Stimulated activated CD8-positive, alpha-beta memory T cell treated with anti-CD3 and anti-CD28 coated beads, Interleukin-4, amount 100 ng/mL, for 48 hours (primary cell): ENCODE data around the gene SORL1-AS1.
A peak's percentile ranks its signal among the peaks of the same experiment; 100 is the strongest.
"Not testable (repeated sequence)": the region's sequence is repeated elsewhere in the genome, so short reads cannot be mapped to it uniquely, and the experiment has no call there.

ENCODE experiments used
- DNase-seq: peaks from one replicate; pipeline ENCODE4 v3.0.0-alpha.2; 2020

The SORL1-AS1 gene

GRCh38 chr11:121426476-121427399, 26.0 kb downstream of the SORL1-AS1 start:
- peak; percentile 69 for DNase-seq

GRCh38 chr11:121425828-121426227, 26.9 kb downstream of the SORL1-AS1 start:
- no peak for DNase-seq

DNA sequence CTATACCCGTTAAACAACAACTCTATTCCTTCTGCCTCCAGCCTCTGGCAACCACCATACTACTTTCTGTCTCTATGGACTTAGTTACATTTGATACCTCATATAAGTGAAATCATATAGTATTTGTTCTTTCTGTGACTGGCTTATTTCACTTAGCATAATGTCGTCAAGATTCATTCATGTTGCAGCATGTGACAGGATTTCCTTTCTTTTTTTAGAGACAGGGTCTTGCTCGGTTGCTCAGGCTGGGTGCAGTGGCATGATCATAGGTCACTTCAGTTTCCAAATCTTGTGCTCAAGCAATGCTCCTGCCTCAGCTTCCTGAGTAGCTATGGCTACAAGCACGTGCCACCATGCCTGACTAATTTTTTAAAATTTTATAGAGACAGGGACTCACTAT, 30.1 kb downstream of the SORL1-AS1 start:
- no peak for DNase-seq

GRCh38 chr11:121421149-121421901, 31.4 kb downstream of the SORL1-AS1 start:
- no peak for DNase-seq

DNA sequence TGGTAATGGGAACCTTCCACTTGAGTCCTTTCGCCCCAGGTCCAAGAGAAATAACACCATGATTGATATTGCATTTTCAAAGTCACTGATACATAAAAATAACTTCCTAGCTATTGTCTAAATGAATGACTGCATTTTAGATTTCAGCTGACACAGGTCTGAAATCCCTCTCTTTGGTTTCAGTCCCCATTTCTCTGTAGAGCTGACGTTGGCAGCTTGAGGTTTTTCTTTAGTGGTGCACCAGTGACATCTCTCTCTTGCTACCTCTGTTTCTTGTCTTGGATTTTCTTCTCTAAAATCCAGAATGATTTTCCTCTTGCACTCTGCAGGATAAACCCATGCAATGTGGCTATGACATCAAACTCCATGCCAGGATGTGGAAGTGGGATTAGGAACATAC, 32.4 kb downstream of the SORL1-AS1 start:
- DNase-seq = no peak

- no peak for DNase-seq
Measured at GRCh38 chr11:121419836-121420235, 32.9 kb downstream of the SORL1-AS1 start.

DNA sequence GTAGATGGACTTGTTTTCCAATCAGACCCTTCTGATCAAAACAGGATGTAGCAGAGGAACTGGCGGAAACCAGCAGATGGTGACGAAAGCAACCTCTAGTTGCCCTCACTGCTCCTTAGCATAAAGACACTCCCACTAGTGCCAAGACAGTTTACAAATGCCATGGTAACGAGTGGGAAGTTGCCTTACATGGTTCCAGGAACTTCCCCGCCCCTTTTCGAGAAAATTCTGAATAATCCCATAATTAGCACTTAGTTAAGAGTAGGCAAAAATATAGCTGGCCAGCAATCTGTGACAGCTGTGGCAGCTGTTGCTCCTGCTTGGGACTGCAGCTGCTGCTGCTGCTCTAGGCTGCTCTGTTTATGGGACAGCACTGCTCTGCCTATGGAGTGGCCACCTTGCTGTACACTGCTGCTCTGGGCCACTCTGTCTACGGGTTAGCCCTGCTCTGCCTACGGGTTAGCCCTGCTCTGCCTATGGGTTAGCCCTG, 34.1 kb downstream of the SORL1-AS1 start:
- no peak for DNase-seq

- DNase-seq = no peak
Measured at GRCh38 chr11:121417607-121418006, 35.2 kb downstream of the SORL1-AS1 start.

DNA sequence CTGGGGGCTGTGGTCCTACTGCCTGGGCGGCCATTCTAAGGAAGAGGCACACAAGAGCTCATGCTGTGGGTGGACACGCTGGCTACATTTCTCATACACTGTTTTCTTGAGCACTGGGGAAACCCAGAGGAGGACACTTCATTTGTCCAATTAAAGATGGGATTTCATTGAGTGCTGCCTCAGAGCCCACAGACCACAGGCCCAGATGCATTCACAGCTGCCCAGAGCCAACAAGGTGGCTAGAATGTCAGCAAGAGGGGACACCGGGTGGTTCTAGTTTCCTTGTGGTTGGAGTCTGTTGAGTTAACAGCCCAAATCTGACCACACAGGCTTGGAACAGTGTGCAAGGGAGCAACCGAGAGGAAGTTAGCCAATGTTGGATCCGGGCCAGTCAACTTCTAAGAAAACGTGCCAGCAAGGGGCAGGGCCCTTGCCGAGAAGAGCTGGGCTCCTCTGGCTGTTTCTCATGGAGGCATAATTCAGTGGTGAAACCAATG, 35.7 kb downstream of the SORL1-AS1 start:
- peak; percentile 73 for DNase-seq

- no peak for DNase-seq
Measured at GRCh38 chr11:121415856-121416255, 36.9 kb downstream of the SORL1-AS1 start.

GRCh38 chr11:121414141-121414913, 38.4 kb downstream of the SORL1-AS1 start:
- no peak for DNase-seq

GRCh38 chr11:121412711-121413415, 39.9 kb downstream of the SORL1-AS1 start:
- no peak for DNase-seq

- DNase-seq = no peak
Measured at GRCh38 chr11:121412000-121412587, 40.7 kb downstream of the SORL1-AS1 start.

GRCh38 chr11:121411330-121411729, 41.4 kb downstream of the SORL1-AS1 start:
- DNase-seq = not testable (repeated sequence)

- DNase-seq = not testable (repeated sequence)
Measured at GRCh38 chr11:121410041-121410440, 42.7 kb downstream of the SORL1-AS1 start.

GRCh38 chr11:121408830-121409229, 43.9 kb downstream of the SORL1-AS1 start:
- no peak for DNase-seq

- DNase-seq = no peak
Measured at GRCh38 chr11:121406291-121406690, 46.5 kb downstream of the SORL1-AS1 start.

DNA sequence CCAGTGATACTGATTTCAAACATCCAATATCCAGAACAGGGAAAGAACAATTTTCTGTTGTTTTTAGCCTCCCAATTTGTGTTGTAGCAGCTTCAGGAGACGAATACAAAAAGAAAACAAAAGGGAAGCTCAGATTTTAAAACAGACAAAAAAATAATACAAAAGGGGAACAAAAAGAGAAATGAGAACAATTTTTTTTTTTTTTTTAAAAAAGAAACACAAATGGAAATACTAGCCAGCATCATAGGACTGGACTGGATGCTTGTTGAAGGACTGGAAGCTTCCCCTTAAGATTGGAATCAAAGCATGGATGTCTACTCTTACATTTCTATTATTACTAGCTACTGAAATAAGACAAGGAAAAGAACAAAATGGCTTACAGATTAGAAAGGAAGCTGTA, 47.1 kb downstream of the SORL1-AS1 start:
- DNase-seq = no peak

- DNase-seq = no peak
Measured at GRCh38 chr11:121394785-121395184, 58.0 kb downstream of the SORL1-AS1 start.

- DNase-seq = no peak
Measured at GRCh38 chr11:121393855-121394254, 58.9 kb downstream of the SORL1-AS1 start.

- no peak for DNase-seq
Measured at GRCh38 chr11:121391914-121392313, 60.9 kb downstream of the SORL1-AS1 start.

GRCh38 chr11:121389651-121390050, 63.1 kb downstream of the SORL1-AS1 start:
- no peak for DNase-seq
